A549 (cell line): ENCODE data around the gene LEMD1.

ENCODE experiments used
- KDM5A ChIP-seq: fragments of 200-600 bp; sonication (generic); IDR thresholded peaks from 2 replicates; pipeline ENCODE4 v1.6.1; 2016; ENCODE audit warnings: antibody characterized with exemption, mild to moderate bottlenecking
- REST ChIP-seq: fragments of 200-600 bp; sonication (generic); IDR thresholded peaks from 2 replicates; pipeline ENCODE4 v1.6.1; 2016; ENCODE audit warnings: antibody characterized with exemption, mild to moderate bottlenecking, moderate library complexity

DNA sequence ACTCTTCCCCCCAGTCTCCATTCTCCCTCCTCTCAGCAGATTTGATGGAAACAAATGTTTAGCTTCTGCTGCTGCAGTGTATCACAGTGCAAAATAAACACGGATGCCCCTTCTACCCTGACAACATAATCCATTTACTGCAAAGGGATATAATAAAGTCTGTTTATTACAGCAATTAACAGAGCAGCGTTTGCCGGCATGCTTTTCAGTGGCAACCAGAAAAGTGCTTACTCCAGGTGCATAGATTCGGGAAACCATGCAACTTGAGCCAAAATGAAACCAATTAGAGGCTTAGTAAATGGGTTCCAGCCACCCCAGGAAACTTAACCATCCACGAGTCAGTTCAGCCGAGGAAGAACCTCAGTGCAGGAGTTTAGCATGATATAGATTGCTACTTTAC is 12.9 kb upstream of the LEMD1 start:
- no peak for TF ChIP-seq REST
- no peak for TF ChIP-seq KDM5A
